Adrenal gland (tissue), 5 donors: ENCODE data around the gene VTA1.

Source experiments
- POLR2A ChIP-seq, 2 donors: fragments of 450-650 bp; IDR thresholded peaks; one replicate each; pipeline ENCODE4 v1.6.1; 2017; ENCODE audit warnings: antibody characterized with exemption in 2 of 2, mild to moderate bottlenecking in 2 of 2, moderate library complexity in 1 of 2
- TF ChIP-seq, protein P1 (sequence below), 6 experiments: fragments of 450-650 bp in 4 of 6; fragments of 200-600 bp in 2 of 6; sonication (generic) in 1 of 6; IDR thresholded peaks; 1 replicate in 5 of 6; 2 replicates in 1 of 6; pipeline versions ENCODE4 v1.5.1 to v1.8.0; 2016 to 2021; ENCODE audit warnings: antibody characterized with exemption in 6 of 6, mild to moderate bottlenecking in 2 of 6, moderate library complexity in 1 of 6
- donor health status: DM: no; HTN: no; CAD: no.

DNA sequence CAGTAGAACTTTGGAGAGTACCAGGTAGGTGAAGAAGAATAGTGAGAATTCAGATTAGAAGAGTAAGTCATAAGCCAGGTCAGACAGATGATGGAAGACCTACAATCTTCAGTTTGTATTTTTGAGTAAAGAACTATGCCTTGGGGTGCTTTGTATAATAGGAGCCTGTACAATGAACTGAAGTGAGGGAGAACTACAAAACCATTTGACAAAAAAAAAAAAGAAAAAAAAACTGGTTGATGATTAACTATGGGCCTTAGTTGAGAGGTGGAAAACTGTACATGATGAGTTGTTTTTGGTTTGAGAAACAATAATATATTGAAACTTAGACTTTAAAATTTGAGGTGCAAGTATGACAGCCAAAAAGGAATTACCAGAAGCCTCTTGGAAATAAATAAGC, 25.7 kb downstream of the VTA1 start:
- TF ChIP-seq, protein P1, sequence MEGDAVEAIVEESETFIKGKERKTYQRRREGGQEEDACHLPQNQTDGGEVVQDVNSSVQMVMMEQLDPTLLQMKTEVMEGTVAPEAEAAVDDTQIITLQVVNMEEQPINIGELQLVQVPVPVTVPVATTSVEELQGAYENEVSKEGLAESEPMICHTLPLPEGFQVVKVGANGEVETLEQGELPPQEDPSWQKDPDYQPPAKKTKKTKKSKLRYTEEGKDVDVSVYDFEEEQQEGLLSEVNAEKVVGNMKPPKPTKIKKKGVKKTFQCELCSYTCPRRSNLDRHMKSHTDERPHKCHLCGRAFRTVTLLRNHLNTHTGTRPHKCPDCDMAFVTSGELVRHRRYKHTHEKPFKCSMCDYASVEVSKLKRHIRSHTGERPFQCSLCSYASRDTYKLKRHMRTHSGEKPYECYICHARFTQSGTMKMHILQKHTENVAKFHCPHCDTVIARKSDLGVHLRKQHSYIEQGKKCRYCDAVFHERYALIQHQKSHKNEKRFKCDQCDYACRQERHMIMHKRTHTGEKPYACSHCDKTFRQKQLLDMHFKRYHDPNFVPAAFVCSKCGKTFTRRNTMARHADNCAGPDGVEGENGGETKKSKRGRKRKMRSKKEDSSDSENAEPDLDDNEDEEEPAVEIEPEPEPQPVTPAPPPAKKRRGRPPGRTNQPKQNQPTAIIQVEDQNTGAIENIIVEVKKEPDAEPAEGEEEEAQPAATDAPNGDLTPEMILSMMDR (IDR thresholded peaks at IDR 0.05): no peak
- TF ChIP-seq POLR2A (IDR thresholded peaks at IDR 0.05): no peak
